Measurements from ENCODE around the gene LZTR1. TPM values are rescaled to one million over a fixed set of nuclear protein-coding genes. Genes with fewer than 3 reads are reported as not detected.
A peak's percentile ranks its signal among the peaks of the same experiment; 100 is the strongest.
"Not testable (repeated sequence)": the region's sequence is repeated elsewhere in the genome, so short reads cannot be mapped to it uniquely, and the experiment has no call there.

LZTR1 gene
- total RNA-seq, 1 donor from 2014 or later: 21.9 TPM

GRCh38 chr22:21038405-21038804 lies 56.3 kb downstream of the LZTR1 start:
- TF ChIP-seq EZH2phosphoT487 (IDR thresholded peaks at IDR 0.05) (no peak), CTCF (IDR thresholded peaks at IDR 0.05) (no peak), EZH2 (IDR thresholded peaks at IDR 0.05) (no peak)
- H3K36me3 ChIP-seq: no peaks in the 10 kb centered on the region
- no peak overlapping the region for H3K9ac ChIP-seq
- no peak overlapping the region for H3K27ac Mint-ChIP-seq
- H3K4me1 ChIP-seq: no peaks in the 10 kb centered on the region
- DNase-seq (ENCODE audit: low spot score): no peak
- no peaks in the 10 kb centered on the region for H3K36me3 Mint-ChIP-seq
- H3K4me1 Mint-ChIP-seq: peaks cover 13% of the 10 kb centered on the region
- peaks cover 7% of the 10 kb centered on the region for H3K27me3 Mint-ChIP-seq (ENCODE audit: insufficient read depth, low read depth)
- H4K20me1 ChIP-seq (ENCODE audit: low read depth): no peaks in the 10 kb centered on the region
- H3K9me3 Mint-ChIP-seq: no peaks in the 10 kb centered on the region
- H3K9me3 ChIP-seq (ENCODE audit: low read depth): no peaks in the 10 kb centered on the region
- H3K27me3 ChIP-seq: peaks cover 22% of the 10 kb centered on the region
- no peaks in the 10 kb centered on the region for H3F3A ChIP-seq (ENCODE audit: low read depth)
- H2AFZ ChIP-seq (replicated peaks): no peak overlapping the region
- H3K27ac ChIP-seq: no peak overlapping the region
- no peak overlapping the region for H3K4me3 ChIP-seq
- no peak overlapping the region for H3K4me2 ChIP-seq
- no peaks in the 10 kb centered on the region for H3K79me2 ChIP-seq (ENCODE audit: low read depth)
- peak overlapping the region; percentile 8 for H3K4me3 Mint-ChIP-seq

GRCh38 chr22:21039158-21039557 lies 57.1 kb downstream of the LZTR1 start:
- H3K27ac ChIP-seq; DNase-seq (ENCODE audit: low spot score); H3K27me3 Mint-ChIP-seq (ENCODE audit: insufficient read depth, low read depth); H3K9ac ChIP-seq; H3K79me2 ChIP-seq (ENCODE audit: low read depth); H3K9me3 Mint-ChIP-seq; H2AFZ ChIP-seq (replicated peaks); H3K36me3 ChIP-seq; H3K4me1 ChIP-seq; H3K36me3 Mint-ChIP-seq; H3K4me3 Mint-ChIP-seq; H3K4me2 ChIP-seq; H4K20me1 ChIP-seq (ENCODE audit: low read depth); H3K4me3 ChIP-seq; H3K27ac Mint-ChIP-seq; H3K9me3 ChIP-seq (ENCODE audit: low read depth); H3F3A ChIP-seq (ENCODE audit: low read depth): not testable (repeated sequence)
- H3K27me3 ChIP-seq: peaks cover 22% of the 10 kb centered on the region
- H3K4me1 Mint-ChIP-seq: peaks cover 20% of the 10 kb centered on the region

GRCh38 chr22:21041937-21042336 lies 59.8 kb downstream of the LZTR1 start:
- H4K20me1 ChIP-seq (ENCODE audit: low read depth): no peaks in the 10 kb centered on the region
- H3K79me2 ChIP-seq (ENCODE audit: low read depth): no peaks in the 10 kb centered on the region
- H3K27me3 Mint-ChIP-seq (ENCODE audit: insufficient read depth, low read depth): peaks cover 9% of the 10 kb centered on the region
- H3K36me3 ChIP-seq: no peaks in the 10 kb centered on the region
- H3K27ac ChIP-seq: no peak overlapping the region
- H3K27me3 ChIP-seq: peaks cover 20% of the 10 kb centered on the region
- H3K4me1 ChIP-seq: peaks cover 8% of the 10 kb centered on the region
- peaks cover 41% of the 10 kb centered on the region for H3K4me1 Mint-ChIP-seq
- TF ChIP-seq EZH2 (IDR thresholded peaks at IDR 0.05) (no peak), EZH2phosphoT487 (IDR thresholded peaks at IDR 0.05) (no peak), CTCF (IDR thresholded peaks at IDR 0.05) (no peak)
- H3K4me3 Mint-ChIP-seq: no peak overlapping the region
- H3F3A ChIP-seq (ENCODE audit: low read depth): peaks cover 6% of the 10 kb centered on the region
- no peak overlapping the region for H2AFZ ChIP-seq (replicated peaks)
- no peak for DNase-seq (ENCODE audit: low spot score)
- no peaks in the 10 kb centered on the region for H3K9me3 ChIP-seq (ENCODE audit: low read depth)
- no peak overlapping the region for H3K4me2 ChIP-seq
- no peak overlapping the region for H3K27ac Mint-ChIP-seq
- no peak overlapping the region for H3K4me3 ChIP-seq
- H3K9me3 Mint-ChIP-seq: no peaks in the 10 kb centered on the region
- no peak overlapping the region for H3K9ac ChIP-seq
- H3K36me3 Mint-ChIP-seq: no peaks in the 10 kb centered on the region

- Mint-ChIP-seq H3K9me3 (no peaks in the 10 kb centered on the region), H3K36me3 (no peaks in the 10 kb centered on the region), H3K27me3 (ENCODE audit: insufficient read depth, low read depth) (peaks cover 9% of the 10 kb centered on the region), H3K4me3 (peak overlapping the region; percentile 17), H3K4me1 (peaks cover 42% of the 10 kb centered on the region), H3K27ac (peak overlapping the region; percentile 24)
- H4K20me1 ChIP-seq (ENCODE audit: low read depth): no peaks in the 10 kb centered on the region
- H3K36me3 ChIP-seq: no peaks in the 10 kb centered on the region
- H3F3A ChIP-seq (ENCODE audit: low read depth): peaks cover 6% of the 10 kb centered on the region
- peaks cover 8% of the 10 kb centered on the region for H3K4me1 ChIP-seq
- peaks cover 20% of the 10 kb centered on the region for H3K27me3 ChIP-seq
- H3K9ac ChIP-seq: no peak overlapping the region
- no peak for DNase-seq (ENCODE audit: low spot score)
- H3K27ac ChIP-seq: no peak overlapping the region
- no peak overlapping the region for H2AFZ ChIP-seq (replicated peaks)
- H3K9me3 ChIP-seq (ENCODE audit: low read depth): no peaks in the 10 kb centered on the region
- TF ChIP-seq EZH2 (IDR thresholded peaks at IDR 0.05): no peak
- TF ChIP-seq CTCF (IDR thresholded peaks at IDR 0.05): no peak
- no peak for TF ChIP-seq EZH2phosphoT487 (IDR thresholded peaks at IDR 0.05)
- H3K79me2 ChIP-seq (ENCODE audit: low read depth): no peaks in the 10 kb centered on the region
- H3K4me2 ChIP-seq: no peak overlapping the region
- H3K4me3 ChIP-seq: no peak overlapping the region
Observed at GRCh38 chr22:21042978-21043859, 61.1 kb downstream of the LZTR1 start.
